CD1c-positive myeloid dendritic cell (primary cell): ENCODE measurements around the gene DBF4.
"Not testable (repeated sequence)": the region's sequence is repeated elsewhere in the genome, so short reads cannot be mapped to it uniquely, and the experiment has no call there.

Experiments
- DNase-seq: peaks from one replicate; pipeline ENCODE4 v3.0.0-alpha.2; 2016; ENCODE audit errors: extremely low spot score

Gene DBF4

DNA sequence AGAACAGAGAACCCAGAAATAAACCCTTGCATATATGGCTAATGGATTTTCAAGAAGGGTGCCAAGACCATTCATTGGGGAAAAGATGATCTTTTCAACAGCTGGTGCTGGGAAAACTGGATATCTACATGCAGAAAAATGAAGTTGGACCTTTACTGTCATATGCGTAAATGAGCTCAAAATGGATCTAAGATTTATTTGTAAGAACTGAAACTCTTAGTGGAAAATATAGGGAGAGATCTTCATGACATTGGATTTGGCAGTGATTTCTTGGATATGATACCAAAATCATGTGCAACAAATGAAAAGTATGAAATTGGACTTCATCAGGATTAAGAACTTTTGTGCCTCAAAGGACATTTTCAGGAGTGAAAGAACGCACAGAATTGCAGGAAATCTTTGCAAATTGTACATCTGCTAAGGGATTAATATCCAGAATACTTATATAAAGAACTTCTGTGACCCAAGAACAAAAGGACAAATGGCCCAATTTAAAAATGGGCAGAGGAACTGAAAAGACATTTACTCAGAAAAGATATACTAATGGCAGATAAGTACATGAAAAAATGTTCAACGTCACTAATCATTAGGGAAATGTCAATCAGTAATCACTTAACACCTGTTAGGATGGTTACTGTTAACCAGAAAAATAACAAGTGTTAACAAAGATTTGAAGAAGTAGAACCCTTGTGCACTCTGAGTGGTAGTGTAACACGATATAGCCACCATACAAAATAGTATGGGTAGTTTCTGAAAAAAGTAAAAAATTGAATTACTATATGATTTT lies 6.1 kb downstream of the DBF4 start:
- DNase-seq: no peak

GRCh38 chr7:87885018-87885417 lies 8.7 kb downstream of the DBF4 start:
- no peak for DNase-seq

DNA sequence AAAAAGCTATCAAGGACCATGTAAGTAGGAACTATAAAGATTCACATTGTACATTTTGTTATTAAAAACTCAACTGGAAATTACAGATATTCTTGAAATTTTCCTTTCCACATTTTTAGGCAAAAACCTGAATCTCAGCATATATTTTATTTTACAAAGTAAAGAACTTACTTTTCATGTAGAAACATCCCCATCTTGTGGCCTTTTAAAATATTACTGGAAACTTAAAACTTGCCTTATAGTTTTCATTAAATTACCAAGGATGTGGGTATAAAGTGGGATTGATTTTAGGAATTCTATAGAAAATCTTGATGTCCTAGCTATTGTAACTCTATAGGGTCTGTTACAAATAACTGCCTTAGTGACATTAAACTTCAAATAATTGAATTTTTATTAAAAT lies 10.6 kb downstream of the DBF4 start:
- DNase-seq: peak; percentile 73

- no peak for DNase-seq
Measured at GRCh38 chr7:87895363-87895762, 19.1 kb downstream of the DBF4 start.

DNA sequence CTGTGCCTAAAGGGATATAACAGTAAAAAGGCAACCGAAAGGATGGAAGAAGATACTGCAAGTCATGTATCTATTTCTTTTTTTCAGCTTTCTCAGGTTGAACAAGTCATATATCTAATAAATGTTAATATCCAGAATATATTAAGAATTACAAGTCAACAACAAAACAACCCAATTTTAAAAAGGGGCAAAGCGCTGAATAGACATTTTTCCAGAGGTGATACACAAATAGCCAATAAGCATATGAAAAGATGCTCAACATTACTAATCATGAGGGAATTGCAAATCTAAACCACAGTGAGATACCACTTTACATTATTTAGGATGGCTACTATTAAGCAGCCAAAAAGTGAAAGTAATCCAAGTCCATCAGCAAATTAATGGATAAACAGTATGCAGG lies 23.0 kb downstream of the DBF4 start:
- DNase-seq: no peak

- not testable (repeated sequence) for DNase-seq
Measured at GRCh38 chr7:87907136-87907906, 31.0 kb downstream of the DBF4 start.

DNA sequence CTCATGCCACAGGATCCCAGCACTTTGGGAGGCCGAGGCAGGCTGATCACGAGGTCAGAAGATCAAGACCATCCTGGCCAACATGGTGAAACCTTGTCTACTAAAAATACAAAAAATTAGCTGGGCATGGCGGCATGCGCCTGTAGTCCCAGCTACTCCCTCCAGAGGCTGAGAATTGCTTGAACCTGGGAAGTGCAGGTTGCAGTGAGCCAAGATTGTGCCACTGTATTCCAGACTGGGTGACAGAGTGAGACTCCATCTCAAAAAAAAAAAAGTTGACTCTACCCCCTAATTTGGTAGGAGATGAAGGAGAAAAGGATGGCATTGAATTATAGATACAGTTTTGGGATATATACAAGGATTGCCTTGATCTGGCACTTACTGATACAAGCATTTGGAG lies 32.5 kb downstream of the DBF4 start:
- not testable (repeated sequence) for DNase-seq

- no peak for DNase-seq
Measured at GRCh38 chr7:87912121-87912520, 35.8 kb downstream of the DBF4 start.

DNA sequence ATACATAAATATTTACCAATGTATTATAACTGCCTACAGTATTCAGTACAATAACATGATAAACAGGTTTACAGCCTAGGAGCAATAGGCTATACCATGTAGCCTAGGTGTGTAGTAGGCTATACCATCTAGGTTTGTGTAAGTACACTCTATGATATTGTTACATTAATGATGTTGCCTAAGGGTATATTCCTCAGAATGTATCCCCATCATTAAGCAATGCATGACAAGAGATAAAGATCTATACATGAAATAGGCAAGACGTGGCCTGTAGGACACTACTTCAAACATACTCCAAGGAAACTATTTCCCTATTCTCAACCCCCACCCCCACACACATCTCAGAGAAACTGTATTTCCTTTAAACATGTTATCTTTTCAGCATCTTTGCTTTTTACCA lies 42.4 kb downstream of the DBF4 start:
- no peak for DNase-seq

DNA sequence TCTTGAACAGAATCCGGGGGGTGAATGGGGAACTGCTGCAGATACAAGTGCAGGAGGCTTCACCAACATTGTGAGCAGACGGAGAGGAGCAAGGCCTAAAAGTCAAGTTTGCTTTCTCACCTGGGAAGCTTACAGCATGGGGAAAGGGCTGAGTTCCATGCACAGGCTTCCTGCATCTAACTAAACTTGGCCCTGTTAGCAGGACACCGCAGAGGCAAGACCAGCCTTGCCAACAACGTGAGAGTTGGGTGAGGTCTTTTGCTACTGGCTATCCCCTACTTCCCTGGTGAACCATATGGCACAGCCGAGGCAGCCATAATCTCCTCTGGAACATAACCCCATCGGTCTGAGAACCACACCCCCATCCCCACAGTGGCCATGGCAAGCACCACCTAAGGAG lies 43.6 kb downstream of the DBF4 start:
- DNase-seq: no peak

- DNase-seq: no peak
Measured at GRCh38 chr7:87920578-87920977, 44.3 kb downstream of the DBF4 start.

DNA sequence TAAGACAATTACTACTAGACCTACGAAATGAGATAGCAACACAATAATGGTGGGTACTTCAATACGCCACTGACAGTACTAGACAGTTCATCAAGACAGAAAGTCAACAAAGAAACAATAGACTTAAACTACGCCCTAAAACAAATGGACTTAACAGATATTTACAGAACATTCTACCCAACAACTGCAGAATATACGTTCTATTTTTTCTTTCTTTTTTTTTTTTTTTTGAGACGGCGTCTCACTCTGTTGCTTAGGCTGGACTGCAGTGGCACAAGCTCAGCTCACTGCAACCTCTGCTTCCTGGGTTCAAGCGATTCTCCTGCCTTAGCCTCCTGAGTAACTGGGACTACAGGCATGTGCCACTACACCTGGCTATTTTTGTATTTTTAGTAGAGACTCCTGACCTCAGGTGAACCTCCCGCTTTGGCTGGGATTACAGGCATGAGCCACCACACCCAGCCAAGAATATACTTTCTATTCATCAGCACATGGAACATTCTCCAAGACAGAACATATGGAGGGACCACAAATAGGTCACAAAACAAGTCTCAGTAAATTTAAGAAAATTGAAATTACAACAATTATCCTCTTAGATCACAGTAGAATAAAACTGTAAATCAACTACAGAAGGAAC lies 46.6 kb downstream of the DBF4 start:
- DNase-seq: not testable (repeated sequence)

- DNase-seq: no peak
Measured at GRCh38 chr7:87926581-87927461, 50.5 kb downstream of the DBF4 start.

DNA sequence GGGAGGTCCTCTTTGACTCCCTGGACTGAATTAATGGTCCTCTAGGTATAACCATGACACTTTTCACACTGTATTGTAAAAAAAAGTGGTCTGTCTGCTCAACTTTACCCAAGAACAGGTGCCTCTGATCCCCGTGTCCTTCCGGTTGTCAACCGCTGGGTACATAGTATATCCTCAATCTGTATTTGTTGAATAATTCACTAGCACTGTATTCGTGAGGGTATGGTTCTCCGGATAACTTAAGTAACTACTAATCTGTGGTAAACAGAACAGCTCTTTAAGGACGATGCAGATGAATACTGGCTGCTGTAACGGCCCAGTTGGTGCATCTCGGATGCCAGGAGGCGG lies 57.3 kb downstream of the DBF4 start:
- DNase-seq: no peak

DNA sequence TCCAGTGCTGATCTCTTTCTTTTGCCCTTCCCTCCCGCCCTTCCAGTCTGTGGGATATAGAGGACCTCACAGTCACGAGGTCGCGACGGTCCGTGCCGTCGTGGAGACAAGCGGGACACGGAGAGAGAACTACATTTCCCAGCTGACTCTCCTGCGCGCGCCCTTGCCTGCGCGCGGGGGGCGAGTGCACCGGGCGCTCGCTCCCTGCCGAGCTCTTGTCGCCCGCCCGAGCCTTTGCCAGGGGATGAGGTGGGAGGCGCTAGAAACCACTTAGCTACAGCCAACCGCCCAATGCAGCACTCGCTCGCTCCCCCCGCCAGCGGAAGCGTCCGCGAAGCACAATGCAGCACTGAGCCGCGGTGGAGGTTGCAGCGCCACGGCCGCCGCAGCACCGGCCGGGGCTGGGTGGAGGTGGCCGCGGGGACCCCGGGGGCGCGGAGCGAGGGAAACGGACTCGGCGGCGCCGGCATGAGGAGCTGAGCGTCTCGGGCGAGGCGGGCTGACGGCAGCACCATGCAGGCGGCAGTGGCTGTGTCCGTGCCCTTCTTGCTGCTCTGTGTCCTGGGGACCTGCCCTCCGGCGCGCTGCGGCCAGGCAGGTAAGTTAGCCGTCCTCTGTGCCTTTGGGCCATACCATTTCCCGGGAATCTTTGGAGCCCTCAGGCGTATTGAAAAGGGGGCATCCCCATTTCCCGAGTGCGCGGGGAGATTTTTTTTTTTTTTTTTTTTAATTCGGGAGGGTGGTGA lies 57.8 kb downstream of the DBF4 start, which contains the start of gene ADAM22:
Gene ADAM22, plus strand, starts transcription at position 299 of the 746 bp plus-strand sequence. Its CDS starts 215 bp downstream, at position 514.
- peak; percentile 54 for DNase-seq

- no peak for DNase-seq
Measured at GRCh38 chr7:87934699-87935383, 58.5 kb downstream of the DBF4 start.

GRCh38 chr7:87935384-87935706 lies 59.1 kb downstream of the DBF4 start:
- DNase-seq: no peak

DNA sequence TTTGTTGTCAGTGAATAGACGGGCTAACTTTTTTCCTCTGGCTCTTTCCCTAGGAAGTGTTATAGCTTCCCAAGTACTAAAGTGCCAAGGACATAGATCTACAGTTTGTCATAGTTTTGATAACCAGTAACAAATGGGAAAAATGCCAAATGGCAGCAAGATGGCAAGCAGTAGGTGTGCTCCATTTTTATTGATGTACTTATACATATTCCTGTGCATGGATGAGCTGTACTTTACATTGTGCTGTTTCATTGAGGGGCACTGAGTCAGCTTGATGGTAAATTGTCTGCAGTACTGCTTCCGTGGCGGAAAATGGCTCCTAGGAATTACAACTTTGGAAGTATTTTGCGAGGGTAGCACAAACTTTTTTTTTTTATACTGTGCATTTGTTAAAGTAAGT lies 64.8 kb downstream of the DBF4 start:
- no peak for DNase-seq

DNA sequence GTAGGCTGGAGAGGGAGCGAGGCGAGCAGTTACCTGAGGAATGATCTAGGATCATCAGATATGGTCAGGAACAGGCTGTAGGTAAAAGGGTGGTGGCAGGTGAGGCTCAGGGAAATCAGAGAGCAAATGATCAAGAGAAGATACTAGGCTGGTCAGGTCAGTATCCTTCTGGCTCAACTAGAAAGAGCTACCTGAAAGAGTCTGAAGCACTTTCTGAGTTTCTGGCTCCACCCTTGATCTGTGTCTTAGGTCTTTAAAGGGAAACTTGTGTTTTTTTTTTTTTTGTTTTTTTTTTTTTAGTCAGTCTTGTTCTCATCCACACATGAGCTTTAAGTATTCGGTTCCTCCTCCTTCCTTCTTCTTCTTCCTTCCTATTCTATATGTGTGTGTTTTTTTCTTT lies 68.3 kb downstream of the DBF4 start:
- no peak for DNase-seq

DNA sequence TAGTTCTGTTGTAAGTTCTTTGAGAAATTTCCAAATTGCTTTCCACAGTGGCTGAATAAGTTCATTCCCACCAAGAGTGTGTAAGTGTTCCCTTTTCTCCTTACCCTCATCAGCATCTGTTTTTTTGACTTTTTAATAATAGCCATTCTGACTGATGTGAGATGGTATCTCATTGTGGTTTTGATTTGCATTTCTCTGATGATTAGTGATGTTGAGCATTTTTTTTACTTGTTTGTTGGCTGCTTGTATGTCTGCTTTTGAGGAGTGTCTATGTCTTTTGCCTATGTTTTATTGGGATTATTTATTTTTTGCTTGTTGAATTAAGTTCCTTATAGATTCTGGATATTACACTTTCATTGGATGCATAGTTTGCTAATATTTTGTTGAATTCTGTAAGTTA lies 69.6 kb downstream of the DBF4 start:
- DNase-seq: not testable (repeated sequence)

GRCh38 chr7:87948371-87948770 lies 72.1 kb downstream of the DBF4 start:
- no peak for DNase-seq
